D721Med (cell line): ENCODE measurements around the gene ZNF319.
"Not testable (repeated sequence)": the region's sequence is repeated elsewhere in the genome, so short reads cannot be mapped to it uniquely, and the experiment has no call there.

Source experiments
- DNase-seq: peaks from one replicate; pipeline ENCODE4 v3.0.0; 2011; ENCODE audit warnings: low spot score; ENCODE audit not compliant: insufficient read length
- FAIRE-seq: peaks from 2 replicates; lab custom pipeline; 2011; peaks lifted over from hg19 to GRCh38; lab: Jason Lieb, UNC
- TF ChIP-seq, protein P1 (sequence below): IDR thresholded peaks from 2 replicates; pipeline ENCODE4 v1.5.1; 2012; ENCODE audit warnings: mild to moderate bottlenecking, control low read depth; ENCODE audit not compliant: insufficient read depth; ENCODE audit errors: missing control alignments

The ZNF319 gene

DNA sequence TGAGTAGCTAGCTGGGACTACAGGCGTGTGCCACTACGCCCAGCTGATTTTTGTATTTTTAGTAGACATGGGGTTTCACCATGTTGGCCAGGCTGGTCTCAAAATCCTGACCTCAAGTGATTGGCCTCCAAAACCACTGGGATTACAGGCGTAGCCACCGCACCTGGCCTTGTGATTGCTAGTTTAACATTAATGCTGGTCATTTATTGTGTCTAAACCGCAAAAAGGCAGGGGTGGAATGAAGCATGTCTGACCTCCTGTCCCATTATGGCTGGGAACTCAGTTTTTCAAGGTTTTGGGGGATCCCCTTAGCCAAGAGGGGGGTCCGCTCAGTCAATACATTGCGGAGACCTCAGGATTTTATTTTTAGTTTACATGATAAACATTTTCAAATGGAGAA, 18.8 kb downstream of the ZNF319 start:
- FAIRE-seq, result no peak
- no peak for DNase-seq
- TF ChIP-seq, protein P1, sequence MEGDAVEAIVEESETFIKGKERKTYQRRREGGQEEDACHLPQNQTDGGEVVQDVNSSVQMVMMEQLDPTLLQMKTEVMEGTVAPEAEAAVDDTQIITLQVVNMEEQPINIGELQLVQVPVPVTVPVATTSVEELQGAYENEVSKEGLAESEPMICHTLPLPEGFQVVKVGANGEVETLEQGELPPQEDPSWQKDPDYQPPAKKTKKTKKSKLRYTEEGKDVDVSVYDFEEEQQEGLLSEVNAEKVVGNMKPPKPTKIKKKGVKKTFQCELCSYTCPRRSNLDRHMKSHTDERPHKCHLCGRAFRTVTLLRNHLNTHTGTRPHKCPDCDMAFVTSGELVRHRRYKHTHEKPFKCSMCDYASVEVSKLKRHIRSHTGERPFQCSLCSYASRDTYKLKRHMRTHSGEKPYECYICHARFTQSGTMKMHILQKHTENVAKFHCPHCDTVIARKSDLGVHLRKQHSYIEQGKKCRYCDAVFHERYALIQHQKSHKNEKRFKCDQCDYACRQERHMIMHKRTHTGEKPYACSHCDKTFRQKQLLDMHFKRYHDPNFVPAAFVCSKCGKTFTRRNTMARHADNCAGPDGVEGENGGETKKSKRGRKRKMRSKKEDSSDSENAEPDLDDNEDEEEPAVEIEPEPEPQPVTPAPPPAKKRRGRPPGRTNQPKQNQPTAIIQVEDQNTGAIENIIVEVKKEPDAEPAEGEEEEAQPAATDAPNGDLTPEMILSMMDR, result no peak

DNA sequence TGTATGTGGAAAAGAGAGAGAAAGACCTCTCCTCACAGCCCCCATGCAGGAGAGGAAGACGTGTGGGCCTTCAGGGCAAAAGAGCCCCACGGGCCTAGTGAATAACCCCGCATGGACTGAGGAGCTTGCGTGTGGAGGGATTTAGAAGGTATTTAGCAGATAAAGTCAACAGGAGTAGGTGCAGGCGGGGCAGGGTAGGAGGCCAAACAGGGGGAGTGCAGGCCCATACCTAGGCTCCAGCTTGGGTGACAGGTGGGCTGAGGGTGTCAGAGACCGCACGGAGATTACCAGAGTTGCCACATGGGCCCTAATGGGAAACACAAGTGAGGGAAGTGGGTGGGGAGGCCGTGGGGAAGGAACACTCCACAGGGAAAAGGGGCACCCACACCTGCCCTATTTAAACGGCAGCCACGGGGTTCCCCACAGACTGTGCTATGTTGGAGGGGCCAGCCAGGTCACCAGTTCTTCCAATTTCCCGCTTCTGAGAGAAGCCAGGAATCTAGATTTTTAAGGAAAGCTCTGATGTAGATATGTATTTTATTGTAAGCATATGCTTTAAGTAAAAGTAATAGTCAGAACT, 21.4 kb downstream of the ZNF319 start:
- FAIRE-seq, result no peak
- TF ChIP-seq, protein P1, result no peak
- DNase-seq, result no peak

DNA sequence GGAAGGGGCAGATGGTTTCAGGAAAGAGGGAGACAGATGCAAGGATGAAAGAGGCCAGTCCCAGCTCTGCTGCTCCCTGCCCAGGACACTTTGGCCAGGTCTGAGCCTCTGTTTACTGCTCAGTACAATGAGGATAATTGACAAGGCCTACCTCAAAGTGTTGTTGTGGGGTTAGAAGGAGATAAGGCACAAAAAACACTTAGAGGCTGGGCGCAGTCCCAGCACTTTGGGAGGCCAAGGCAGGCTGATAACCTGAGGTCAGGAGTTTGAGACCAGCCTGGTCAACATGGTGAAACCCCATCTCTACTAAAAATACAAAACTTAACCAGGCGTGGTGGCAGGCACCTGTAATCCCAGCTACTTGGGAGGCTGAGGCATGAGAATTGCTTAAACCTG, 22.4 kb downstream of the ZNF319 start:
- not testable (repeated sequence) for DNase-seq, FAIRE-seq

DNA sequence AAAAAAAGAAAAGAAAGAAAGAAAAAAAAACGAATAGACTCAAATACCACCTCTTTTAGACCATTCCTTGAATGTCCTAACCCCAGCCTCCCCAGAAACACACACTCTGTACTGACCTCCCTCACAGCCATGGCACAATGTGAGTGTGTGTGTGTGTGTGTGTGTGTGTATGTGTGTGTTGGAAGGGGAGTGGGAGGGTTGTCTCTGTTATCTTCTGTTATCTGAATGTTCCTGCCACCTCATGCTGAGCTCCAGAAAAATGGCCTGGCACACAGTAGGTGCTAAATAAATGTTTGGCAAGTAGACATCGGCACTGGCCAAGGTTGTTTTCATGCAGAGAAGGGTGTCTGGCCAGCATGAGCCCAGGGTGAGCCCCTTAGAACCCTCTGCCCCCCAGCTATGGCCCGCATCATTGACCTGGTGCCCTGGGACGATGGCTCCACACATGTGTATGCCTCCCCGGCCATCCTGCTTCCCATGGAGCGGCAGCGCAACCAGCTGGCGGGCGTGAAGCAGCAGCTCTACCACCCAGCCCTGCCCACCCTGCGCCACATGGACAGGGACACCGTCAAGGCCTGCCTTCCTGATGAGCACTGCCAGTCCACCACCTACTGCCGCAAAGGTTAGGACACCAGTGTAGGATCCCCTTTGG, 22.9 kb downstream of the ZNF319 start:
- DNase-seq, result no peak
- no peak for FAIRE-seq

DNA sequence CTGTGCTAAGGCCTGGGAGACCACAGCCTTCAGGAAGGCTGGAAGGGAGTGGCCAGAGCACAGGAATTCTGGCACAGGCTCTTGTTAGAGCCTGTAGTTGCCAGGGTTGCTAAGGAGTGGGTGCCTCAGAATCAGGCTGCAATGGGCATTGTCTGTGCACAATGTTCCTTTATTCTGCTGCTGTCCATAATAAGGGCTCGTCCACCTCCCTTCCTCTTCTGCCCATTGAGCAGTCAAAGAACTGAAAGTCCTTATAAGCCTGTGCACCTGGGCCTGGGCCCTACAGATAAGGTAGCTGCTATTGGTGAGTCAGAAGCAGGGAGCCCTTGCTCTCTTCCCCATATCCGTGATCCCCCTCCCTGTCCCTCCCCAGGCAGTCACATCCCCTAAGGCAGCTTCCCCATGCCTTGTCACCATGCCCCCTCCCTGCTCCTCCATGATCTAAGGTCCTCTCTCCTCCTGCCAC, 24.1 kb downstream of the ZNF319 start:
- FAIRE-seq (no peak), DNase-seq (no peak)
- TF ChIP-seq, protein P1, result no peak

More for the DNA sequence above, 22.9 kb downstream of the ZNF319 start:
- TF ChIP-seq, protein P1, result no peak

DNA sequence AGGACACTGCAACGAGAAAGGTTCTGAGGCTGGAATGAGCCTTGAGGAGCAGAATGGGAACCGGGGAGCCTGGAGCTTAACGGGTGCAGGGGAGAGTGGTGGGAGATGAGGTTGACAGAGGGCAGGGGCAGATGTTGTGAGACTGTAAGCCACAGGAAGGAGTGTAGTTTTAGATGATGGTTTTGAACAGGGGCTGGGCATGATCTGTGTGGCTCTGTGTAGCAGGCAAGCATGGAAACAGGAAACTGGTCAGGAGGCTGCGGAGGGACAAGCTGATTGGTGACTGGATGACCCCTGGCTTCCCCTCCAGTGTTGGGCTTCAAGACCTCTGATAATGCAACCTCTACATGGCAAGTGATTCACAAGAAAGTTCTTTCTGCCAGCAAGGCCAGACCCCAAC, 28.2 kb downstream of the ZNF319 start:
- TF ChIP-seq, protein P1, result no peak
- no peak for FAIRE-seq
- no peak for DNase-seq

DNA sequence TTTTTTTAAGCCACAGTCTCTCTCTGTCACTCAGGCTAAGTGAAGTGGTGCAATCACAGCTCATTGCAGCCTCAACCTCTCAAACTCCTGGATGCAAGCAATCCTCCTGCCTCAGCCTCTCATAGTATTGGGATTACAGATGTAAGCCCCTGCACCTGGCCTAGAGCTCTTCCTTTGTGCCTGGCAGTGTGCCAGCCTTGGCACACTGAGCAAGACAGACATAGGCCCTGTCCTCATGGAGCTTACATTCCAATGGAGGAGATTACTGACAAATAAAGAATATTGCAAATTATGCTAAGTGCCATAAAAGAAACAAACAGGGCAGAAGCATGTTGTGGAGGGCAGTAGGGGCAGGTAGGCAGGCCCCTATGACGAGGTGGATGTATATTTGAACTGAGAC, 28.6 kb downstream of the ZNF319 start:
- DNase-seq, result no peak
- FAIRE-seq, result no peak
- TF ChIP-seq, protein P1, result no peak

DNA sequence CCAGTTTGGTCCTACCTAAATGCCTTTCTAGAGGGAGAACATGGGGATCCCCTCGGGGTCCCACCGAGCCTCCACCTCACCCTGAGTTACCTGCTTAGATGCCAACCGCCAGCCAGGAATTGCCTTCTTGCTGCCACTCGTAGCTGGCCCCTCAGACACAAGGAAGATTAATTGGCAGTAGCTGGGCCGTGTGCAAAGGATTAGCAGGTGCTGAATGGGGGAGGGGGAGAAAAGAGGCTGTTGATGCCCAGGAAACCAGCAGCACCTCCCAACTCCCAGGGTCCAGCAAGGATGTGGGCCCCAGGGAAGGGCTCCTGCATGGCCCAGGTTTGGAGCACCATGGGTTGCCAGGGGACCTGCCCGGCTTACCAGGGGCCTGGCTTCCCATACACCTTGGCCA, 29.5 kb downstream of the ZNF319 start, which contains the start of gene CNGB1:
Gene CNGB1 (minus strand): TSS at position 159 of the 400 bp plus-strand sequence. CDS start 3,842 bp downstream, outside the sequence.
- TF ChIP-seq, protein P1, result no peak
- FAIRE-seq (no peak), DNase-seq (no peak)
